Body of pancreas (tissue), 4 donors: ENCODE results near the gene GMDS. TPM values are rescaled to one million over a fixed set of nuclear protein-coding genes. Genes with fewer than 3 reads are reported as not detected.
A peak's percentile ranks its signal among the peaks of the same experiment; 100 is the strongest.

Experiments used
- ATAC-seq: fragments of 150-250 bp; one replicate; pipeline ENCODE4 v1.9.1; 2016
- DNase-seq, 4 donors: peaks; one replicate each; pipeline ENCODE4 v3.0.0-alpha.2; 2019
- H3K27ac ChIP-seq, 4 donors: fragments of 200-600 bp; sonication (generic); 1 replicate in 3 of 4; 2 replicates in 1 of 4; pipeline versions ENCODE4 v1.5.1 to v1.6.1; 2016 to 2019; ENCODE audit warnings: mild to moderate bottlenecking in 1 of 4, mixed read lengths in 1 of 4, moderate library complexity in 1 of 4
- H3K27me3 ChIP-seq, 2 donors: fragments of 200-600 bp; sonication (generic); one replicate each; pipeline ENCODE4 v1.6.0; 2016; ENCODE audit warnings: mild to moderate bottlenecking in 1 of 2
- H3K36me3 ChIP-seq, 2 donors: fragments of 200-600 bp; sonication (generic); replicated peaks in 1 of 2; 2 replicates each; pipeline ENCODE4 v1.5.1; 2016; ENCODE audit warnings: low read depth in 2 of 2; ENCODE audit not compliant: insufficient read depth in 1 of 2
- H3K4me1 ChIP-seq: fragments of 200-600 bp; sonication (generic); one replicate; pipeline ENCODE4 v1.6.0; 2016
- H3K4me3 ChIP-seq, 2 donors: fragments of 200-600 bp; sonication (generic); 1 replicate in 1 of 2; 2 replicates in 1 of 2; pipeline ENCODE4 v1.5.1; 2016 to 2019
- H3K9me3 ChIP-seq, 3 donors: fragments of 200-600 bp; sonication (generic); 1 replicate in 2 of 3; 2 replicates in 1 of 3; pipeline ENCODE4 v1.5.1; 2016
- POLR2A ChIP-seq, 3 donors: fragments of 450-650 bp; IDR thresholded peaks; one replicate each; pipeline ENCODE4 v1.6.1; 2016; ENCODE audit warnings: antibody characterized with exemption in 3 of 3, mild to moderate bottlenecking in 2 of 3
- WGBS, 2 donors: methylation state at CpG; one replicate each; pipeline ENCODE4 v1.1.5; 2017; 5-methylcytosine and 5-hydroxymethylcytosine counted together
- intact Hi-C: fragments of 100-400 bp; cut with DNase I; formaldehyde crosslinking; loops from one replicate; pipeline ENCODE4 v1.15.1; 2023
- total RNA-seq, 2 donors: library from RNA; depleted of rRNA; stranded (reverse); fragments of >200 nt; gene quantifications; one replicate each; pipeline ENCODE4 v1.1.0, GENCODE V29; 2016
- TF ChIP-seq, protein P1 (sequence below), 7 experiments: fragments of 450-650 bp in 4 of 7; fragments of 200-600 bp in 3 of 7; sonication (generic) in 3 of 7; IDR thresholded peaks; one replicate each; pipeline ENCODE4 v1.5.1; 2016 to 2019; ENCODE audit warnings: antibody characterized with exemption in 7 of 7

The GMDS gene
- total RNA-seq, 2 donors from 2014 or later: 34.5 to 63.3 TPM

DNA sequence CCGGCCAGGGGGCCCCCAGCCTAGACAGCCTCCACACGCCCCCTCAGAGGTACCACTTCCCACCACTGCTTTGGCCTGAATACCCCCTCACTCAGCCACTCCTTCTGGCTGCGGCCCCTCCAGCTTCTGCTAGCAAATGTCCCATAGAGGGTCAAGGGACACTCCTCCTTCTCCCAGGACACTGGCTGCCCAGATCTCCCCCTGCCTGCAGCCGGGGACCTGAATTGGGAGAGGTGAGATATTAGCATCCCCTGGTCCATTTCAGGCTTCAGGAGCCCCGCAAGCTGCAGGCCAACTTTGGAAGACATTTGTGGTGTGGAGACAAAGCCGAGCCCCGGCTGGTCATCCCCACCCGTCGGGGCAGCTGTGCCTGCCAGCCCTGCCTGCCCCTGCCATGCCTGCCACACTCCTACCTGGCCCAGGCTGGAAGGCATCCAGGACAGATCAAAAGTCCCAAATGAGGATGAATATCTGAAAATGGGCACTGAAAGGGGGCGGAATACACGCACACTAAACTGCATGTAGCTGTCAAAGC, 668.2 kb downstream of the GMDS start:
- intact Hi-C loops: no loop called here
- no peak for ATAC-seq
- TF ChIP-seq POLR2A (IDR thresholded peaks at IDR 0.05): no peak
- TF ChIP-seq, protein P1, sequence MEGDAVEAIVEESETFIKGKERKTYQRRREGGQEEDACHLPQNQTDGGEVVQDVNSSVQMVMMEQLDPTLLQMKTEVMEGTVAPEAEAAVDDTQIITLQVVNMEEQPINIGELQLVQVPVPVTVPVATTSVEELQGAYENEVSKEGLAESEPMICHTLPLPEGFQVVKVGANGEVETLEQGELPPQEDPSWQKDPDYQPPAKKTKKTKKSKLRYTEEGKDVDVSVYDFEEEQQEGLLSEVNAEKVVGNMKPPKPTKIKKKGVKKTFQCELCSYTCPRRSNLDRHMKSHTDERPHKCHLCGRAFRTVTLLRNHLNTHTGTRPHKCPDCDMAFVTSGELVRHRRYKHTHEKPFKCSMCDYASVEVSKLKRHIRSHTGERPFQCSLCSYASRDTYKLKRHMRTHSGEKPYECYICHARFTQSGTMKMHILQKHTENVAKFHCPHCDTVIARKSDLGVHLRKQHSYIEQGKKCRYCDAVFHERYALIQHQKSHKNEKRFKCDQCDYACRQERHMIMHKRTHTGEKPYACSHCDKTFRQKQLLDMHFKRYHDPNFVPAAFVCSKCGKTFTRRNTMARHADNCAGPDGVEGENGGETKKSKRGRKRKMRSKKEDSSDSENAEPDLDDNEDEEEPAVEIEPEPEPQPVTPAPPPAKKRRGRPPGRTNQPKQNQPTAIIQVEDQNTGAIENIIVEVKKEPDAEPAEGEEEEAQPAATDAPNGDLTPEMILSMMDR (IDR thresholded peaks at IDR 0.05): no peak
- no peaks in the 10 kb centered on the region for H3K27me3 ChIP-seq
- H3K4me3 ChIP-seq: no peak overlapping the region
- H3K4me1 ChIP-seq: peaks cover 4% of the 10 kb centered on the region
- WGBS, 2 donors: 81 to 84% methylated on average over 11 of the region's 11 CpGs
- H3K27ac ChIP-seq: no peak overlapping the region
- H3K9me3 ChIP-seq: no peaks in the 10 kb centered on the region
- no peaks in the 10 kb centered on the region for H3K36me3 ChIP-seq
- no peak for DNase-seq

DNA sequence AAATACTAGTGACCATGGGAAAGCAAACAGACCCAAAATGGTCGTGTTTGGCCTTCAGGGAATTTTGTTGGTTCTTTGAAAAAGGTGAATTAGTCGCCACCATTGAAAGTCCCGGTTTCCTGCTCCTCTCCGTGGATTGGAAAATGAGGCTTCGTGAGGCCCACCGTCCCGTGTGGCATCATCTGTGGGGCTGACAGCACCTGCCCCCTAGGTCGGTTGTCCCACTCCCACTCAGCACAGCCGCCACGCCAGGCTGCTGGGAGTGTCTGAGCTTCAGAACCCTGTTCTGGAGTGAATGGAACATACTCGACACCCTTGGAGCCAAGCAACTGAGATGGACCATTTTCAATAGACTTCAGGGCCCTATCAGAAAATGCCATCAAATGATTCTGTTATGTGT, 668.7 kb downstream of the GMDS start:
- ATAC-seq (no peak), DNase-seq (no peak)
- TF ChIP-seq, protein P1 (IDR thresholded peaks at IDR 0.05): no peak
- TF ChIP-seq POLR2A (IDR thresholded peaks at IDR 0.05): no peak
- peaks cover 4% of the 10 kb centered on the region for H3K4me1 ChIP-seq
- intact Hi-C loops: no loop called here
- H3K27ac ChIP-seq: no peak overlapping the region
- no peaks in the 10 kb centered on the region for H3K36me3 ChIP-seq
- no peak overlapping the region for H3K4me3 ChIP-seq
- H3K27me3 ChIP-seq: no peaks in the 10 kb centered on the region
- H3K9me3 ChIP-seq: no peaks in the 10 kb centered on the region
- WGBS, 2 donors: 88 to 89% methylated on average over 11 of the region's 11 CpGs

DNA sequence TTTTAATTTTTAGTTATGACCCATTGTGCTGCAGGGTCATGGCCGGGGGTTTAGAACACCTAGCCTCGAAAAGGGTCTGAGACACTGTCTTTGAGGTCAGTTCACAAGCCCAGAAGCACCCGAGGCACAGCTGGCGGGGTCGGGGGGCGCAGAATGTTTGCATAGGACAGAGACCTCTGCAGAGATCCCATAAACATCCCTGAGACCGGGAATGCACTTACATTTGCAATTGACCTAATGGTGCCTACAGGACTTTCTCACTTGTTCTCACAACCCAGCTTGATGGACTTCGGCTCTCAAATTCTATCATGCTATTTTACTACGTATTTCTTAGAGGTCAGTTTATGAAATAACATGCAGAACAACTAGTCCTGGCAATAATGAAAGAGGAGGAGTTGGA, 669.2 kb downstream of the GMDS start:
- H3K4me3 ChIP-seq: no peak overlapping the region
- ATAC-seq (no peak), DNase-seq (no peak)
- intact Hi-C loops: no loop called here
- peaks cover 4% of the 10 kb centered on the region for H3K4me1 ChIP-seq
- no peaks in the 10 kb centered on the region for H3K36me3 ChIP-seq
- H3K27me3 ChIP-seq: no peaks in the 10 kb centered on the region
- WGBS, 2 donors: 71 to 79% methylated on average over 9 of the region's 9 CpGs
- peak overlapping the region in 3 of 4 donors; percentile 56 to 67 (median 63) for H3K27ac ChIP-seq
- H3K9me3 ChIP-seq: no peaks in the 10 kb centered on the region
- TF ChIP-seq POLR2A (IDR thresholded peaks at IDR 0.05): no peak
- TF ChIP-seq, protein P1 (IDR thresholded peaks at IDR 0.05): no peak

DNA sequence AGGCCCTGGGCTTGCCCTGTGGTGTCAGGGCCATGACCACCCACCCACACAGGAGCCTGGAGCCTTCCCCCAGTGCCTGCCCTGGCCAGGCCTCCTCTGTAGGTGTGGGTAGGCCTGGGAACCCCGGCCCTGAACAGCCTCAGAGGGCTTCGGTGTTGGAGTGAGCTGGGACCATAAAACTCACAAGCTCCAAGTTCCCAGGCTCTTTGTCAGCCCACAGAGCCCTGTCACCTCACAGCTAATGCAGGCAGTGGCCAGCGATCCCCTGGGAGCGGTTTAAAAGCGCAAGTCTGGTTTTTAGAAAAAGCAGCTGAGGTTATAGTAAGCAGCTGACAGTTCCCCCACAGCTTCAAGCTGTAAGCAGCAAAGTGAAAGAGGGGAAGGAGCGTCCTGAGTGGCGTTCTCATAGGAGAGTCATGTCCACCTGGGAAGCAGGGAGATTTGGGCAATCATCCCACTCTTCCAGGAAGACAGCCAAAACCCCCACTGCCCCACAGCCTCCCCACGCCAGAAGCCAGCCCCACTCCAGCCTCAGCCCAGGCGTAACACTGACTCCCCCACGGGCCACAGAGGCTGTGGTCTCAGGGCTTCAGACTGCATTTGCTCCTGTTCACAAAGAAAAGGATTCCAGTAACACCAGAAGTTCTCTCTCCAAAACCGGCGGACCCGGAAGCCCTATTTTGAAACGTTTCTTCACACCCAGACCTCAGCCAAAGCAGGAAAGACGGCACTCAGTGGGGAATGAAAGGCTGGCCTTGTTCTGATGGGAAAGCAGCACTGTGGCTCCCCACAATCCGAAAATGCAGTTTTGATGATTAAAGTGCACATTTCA, 670.0 kb downstream of the GMDS start:
- 46 to 52% methylated on average over 16 of the region's 16 CpGs for WGBS, 2 donors
- TF ChIP-seq POLR2A (IDR thresholded peaks at IDR 0.05): no peak
- TF ChIP-seq, protein P1 (IDR thresholded peaks at IDR 0.05): no peak

More for the DNA sequence above, 670.0 kb downstream of the GMDS start:
- no peaks in the 10 kb centered on the region for H3K27me3 ChIP-seq
- peak overlapping the region in 3 of 4 donors; percentile 56 to 67 (median 63) for H3K27ac ChIP-seq
- ATAC-seq (peak; percentile 53), DNase-seq (peak in 3 of 4 donors; percentile 14 to 26 (median 24))
- no peak overlapping the region for H3K4me3 ChIP-seq
- H3K36me3 ChIP-seq: no peaks in the 10 kb centered on the region
- H3K4me1 ChIP-seq: peaks cover 4% of the 10 kb centered on the region
- H3K9me3 ChIP-seq: no peaks in the 10 kb centered on the region
- intact Hi-C loops: no loop called here
